Left lung (tissue), 10 donors: ENCODE measurements around the gene BRF1. TPM values are rescaled to one million over a fixed set of nuclear protein-coding genes. Genes with fewer than 3 reads are reported as not detected.
"Not testable (repeated sequence)": the region's sequence is repeated elsewhere in the genome, so short reads cannot be mapped to it uniquely, and the experiment has no call there.

Experiments
- ATAC-seq: fragments of 200-7000 bp; cut with Tn5 transposase; one replicate; pipeline ENCODE4 v1.9.1; 2020; ENCODE audit warnings: moderate library complexity
- DNase-seq, 4 donors: peaks; one replicate each; pipeline ENCODE4 v3.0.0-alpha.2; 2013 to 2020
- H3K27ac ChIP-seq, 2 donors: fragments of 200-600 bp; sonication (generic) in 1 of 2; one replicate each; pipeline versions ENCODE4 v1.5.0 to v1.8.0; 2020 to 2021
- H3K27me3 ChIP-seq, 2 donors: fragments of 200-600 bp; sonication (generic) in 1 of 2; one replicate each; pipeline versions ENCODE4 v1.5.0 to v1.8.0; 2020 to 2021
- H3K36me3 ChIP-seq, 2 donors: fragments of 200-600 bp; sonication (generic) in 1 of 2; one replicate each; pipeline versions ENCODE4 v1.5.0 to v1.8.0; 2020 to 2021
- H3K4me1 ChIP-seq, 2 donors: fragments of 200-600 bp; one replicate each; pipeline ENCODE4 v1.8.0; 2021
- H3K4me3 ChIP-seq, 2 donors: fragments of 200-600 bp; sonication (generic) in 1 of 2; one replicate each; pipeline versions ENCODE4 v1.5.0 to v1.8.0; 2020 to 2021; ENCODE audit warnings: mild to moderate bottlenecking in 1 of 2
- H3K9me3 ChIP-seq, 2 donors: fragments of 200-600 bp; sonication (generic) in 1 of 2; one replicate each; pipeline versions ENCODE4 v1.5.0 to v1.8.0; 2020 to 2021
- intact Hi-C, 2 donors: fragments of 100-400 bp; cut with DNase I; formaldehyde crosslinking; loops; one replicate each; pipeline versions ENCODE4 v1.11.2 to v1.14.2; 2022
- polyA plus RNA-seq, 6 donors: library from polyadenylated mRNA; unstranded; fragments of 120-200 nt; gene quantifications; one replicate each; pipeline ENCODE4 v1.2.1, GENCODE V29; 2013; ENCODE audit not compliant: insufficient read length in 6 of 6
- total RNA-seq, 2 donors: library from RNA; stranded (reverse); fragmentation: NEBNext Ultra II Directional; extraction: Animal tissue kit (Norgen Biotek cat#: 25700); gene quantifications; one replicate each; pipeline ENCODE4 v1.2.1, GENCODE V29; 2021
- TF ChIP-seq, protein P1 (sequence below), 2 donors: fragments of 200-600 bp; sonication (generic) in 1 of 2; IDR thresholded peaks; one replicate each; pipeline versions ENCODE4 v1.5.0 to v1.8.0; 2021; ENCODE audit warnings: antibody characterized with exemption in 2 of 2
- donor health status: DM: no; HTN: yes; CAD: no.
- donor health status: DM: no; HTN: no; CAD: no.

BRF1 gene
- total and polyA plus RNA-seq, 8 donors: 32.7 to 45.1 (median 34.9) TPM

DNA sequence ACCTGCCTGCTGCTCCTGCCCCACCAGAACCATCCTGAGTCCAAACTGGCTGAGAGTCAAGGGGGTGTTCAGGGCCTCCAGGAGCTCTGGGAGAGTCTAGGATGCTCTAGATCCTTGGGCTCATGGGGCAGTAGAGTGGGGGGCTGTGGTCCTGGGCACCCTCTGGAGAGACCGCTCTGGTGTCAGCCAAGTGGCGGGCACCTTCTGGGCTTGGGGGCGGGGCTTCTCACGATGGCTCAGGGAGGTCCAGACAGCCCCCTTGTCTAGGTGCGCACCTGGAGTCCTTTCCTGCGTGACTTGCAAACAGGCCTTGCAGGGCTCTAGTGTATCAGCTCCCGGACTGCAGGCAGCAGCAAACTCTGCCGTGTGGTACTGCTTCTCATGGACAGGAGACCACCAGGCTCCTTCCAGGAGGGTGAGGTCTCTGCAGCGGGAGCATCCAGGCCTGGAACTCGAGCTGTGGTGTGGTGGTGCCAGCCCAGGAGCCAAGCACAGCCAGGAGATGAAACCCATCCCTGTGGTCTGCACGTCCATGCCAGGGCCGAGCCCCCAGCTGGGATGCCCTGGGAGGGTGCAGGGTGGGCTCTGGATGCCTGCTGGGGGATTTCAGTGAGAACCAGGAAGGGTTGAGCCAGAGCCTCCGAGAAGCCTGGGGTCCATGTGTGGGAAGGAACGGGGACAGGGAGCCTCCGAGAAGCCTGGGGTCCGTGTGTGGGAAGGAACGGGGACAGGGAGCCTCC is 28.8 kb upstream of the BRF1 start:
- Histone ChIP-seq H3K9me3 (no peaks in the 10 kb centered on the region), H3K27ac (no peak overlapping the region), H3K4me1 (peaks cover 6 to 38% of the 10 kb centered on the region in 2 donors), H3K36me3 (peaks cover 0 to 5% of the 10 kb centered on the region in 2 donors), H3K27me3 (no peaks in the 10 kb centered on the region), H3K4me3 (no peak overlapping the region)
- DNase-seq (peak in 1 of 4 donors; percentile 54), ATAC-seq (no peak)
- intact Hi-C loops: no loop called here
- TF ChIP-seq, protein P1, sequence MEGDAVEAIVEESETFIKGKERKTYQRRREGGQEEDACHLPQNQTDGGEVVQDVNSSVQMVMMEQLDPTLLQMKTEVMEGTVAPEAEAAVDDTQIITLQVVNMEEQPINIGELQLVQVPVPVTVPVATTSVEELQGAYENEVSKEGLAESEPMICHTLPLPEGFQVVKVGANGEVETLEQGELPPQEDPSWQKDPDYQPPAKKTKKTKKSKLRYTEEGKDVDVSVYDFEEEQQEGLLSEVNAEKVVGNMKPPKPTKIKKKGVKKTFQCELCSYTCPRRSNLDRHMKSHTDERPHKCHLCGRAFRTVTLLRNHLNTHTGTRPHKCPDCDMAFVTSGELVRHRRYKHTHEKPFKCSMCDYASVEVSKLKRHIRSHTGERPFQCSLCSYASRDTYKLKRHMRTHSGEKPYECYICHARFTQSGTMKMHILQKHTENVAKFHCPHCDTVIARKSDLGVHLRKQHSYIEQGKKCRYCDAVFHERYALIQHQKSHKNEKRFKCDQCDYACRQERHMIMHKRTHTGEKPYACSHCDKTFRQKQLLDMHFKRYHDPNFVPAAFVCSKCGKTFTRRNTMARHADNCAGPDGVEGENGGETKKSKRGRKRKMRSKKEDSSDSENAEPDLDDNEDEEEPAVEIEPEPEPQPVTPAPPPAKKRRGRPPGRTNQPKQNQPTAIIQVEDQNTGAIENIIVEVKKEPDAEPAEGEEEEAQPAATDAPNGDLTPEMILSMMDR (IDR thresholded peaks at IDR 0.05): no peak

DNA sequence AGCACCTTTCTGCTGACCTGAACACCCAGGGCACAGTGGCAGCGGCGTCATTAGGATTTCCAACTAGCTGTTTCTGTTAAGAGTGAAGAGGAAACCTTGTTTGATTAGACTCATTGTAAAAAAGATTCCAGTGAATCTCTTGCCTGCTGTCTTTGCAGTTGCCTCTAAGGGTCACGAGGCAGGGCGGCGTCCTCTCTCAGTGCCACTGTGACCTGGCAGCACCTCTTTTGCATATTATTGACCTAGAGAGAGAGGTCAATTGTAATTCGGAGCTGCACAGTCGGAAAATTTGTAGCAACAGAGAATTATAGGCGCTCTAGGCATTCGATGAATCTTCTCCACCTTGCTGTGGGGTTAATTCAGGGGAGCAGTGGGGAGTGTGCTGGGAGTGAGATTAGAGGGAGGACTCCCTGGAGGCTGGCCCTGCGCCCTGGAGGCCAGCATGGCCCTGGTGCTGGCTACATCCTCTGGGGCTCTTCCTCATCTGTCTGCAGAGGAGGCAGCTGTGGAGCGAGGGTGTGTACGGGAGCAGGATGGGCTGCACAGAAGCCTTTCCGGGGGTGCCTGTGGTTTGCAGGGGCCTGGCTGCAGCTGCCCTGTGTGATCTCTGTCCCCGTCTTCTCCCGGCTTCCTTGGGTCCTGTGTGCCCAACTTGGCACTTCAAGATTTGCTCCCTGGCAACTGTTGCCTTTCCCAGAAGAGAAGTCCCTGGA is 28.0 kb upstream of the BRF1 start:
- Histone ChIP-seq H3K27me3 (no peaks in the 10 kb centered on the region), H3K4me1 (peaks cover 6 to 41% of the 10 kb centered on the region in 2 donors), H3K27ac (no peak overlapping the region), H3K36me3 (peaks cover 0 to 5% of the 10 kb centered on the region in 2 donors), H3K4me3 (no peak overlapping the region), H3K9me3 (no peaks in the 10 kb centered on the region)
- intact Hi-C loops: no loop called here
- DNase-seq (peak in 1 of 4 donors; percentile 27), ATAC-seq (peak; percentile 31)
- TF ChIP-seq, protein P1 (IDR thresholded peaks at IDR 0.05): no peak

DNA sequence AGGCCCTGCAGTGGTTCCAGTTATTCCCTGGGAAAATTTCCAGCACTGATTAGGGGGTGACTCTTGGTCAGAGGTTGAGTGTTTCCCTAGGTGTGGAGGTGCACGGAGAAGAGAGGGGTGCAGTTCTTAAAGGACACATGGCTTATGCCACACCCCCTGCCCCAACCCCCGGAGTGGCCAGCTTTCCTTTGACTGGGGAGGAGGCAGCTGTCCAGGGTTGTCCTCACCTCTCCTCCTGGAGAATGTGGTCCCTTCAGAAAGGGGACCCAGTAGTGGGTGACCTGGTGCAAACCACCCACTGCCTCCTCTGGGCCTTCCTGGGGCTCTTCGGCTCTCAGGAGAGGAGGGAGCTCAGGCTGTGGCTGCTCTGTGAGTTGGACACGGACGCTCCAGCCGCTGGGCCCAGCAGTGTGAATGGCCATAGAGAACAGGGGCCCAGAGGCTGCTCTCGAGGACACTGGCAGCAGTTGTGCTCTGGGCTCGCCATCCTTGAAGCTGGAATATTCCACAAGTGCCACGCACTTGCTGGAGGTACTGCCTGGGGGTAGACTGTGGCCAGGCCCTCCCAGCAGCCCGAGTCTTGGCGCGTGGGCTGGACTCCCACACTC is 27.4 kb upstream of the BRF1 start:
- Histone ChIP-seq H3K27me3 (no peaks in the 10 kb centered on the region), H3K36me3 (peaks cover 0 to 5% of the 10 kb centered on the region in 2 donors), H3K27ac (no peak overlapping the region), H3K9me3 (no peaks in the 10 kb centered on the region), H3K4me1 (peaks cover 6 to 47% of the 10 kb centered on the region in 2 donors), H3K4me3 (no peak overlapping the region)
- intact Hi-C loops: no loop called here
- TF ChIP-seq, protein P1 (IDR thresholded peaks at IDR 0.05): no peak
- ATAC-seq: no peak
- DNase-seq: peak in 1 of 4 donors; percentile 59

DNA sequence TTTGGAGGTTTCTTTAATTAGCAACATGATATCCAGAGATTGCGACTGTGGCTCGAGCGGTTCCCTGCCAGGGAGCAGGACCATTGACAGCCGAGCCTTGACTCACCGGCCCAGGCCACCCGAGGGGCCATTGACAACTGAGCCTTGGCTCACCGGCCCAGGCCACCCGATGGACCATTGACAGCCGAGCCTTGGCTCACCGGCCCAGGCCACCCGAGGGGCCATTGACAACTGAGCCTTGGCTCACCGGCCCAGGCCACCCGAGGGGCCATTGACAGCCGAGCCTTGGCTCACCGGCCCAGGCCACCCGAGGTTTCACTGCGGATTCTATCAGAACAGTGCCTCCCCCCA is 26.9 kb upstream of the BRF1 start:
- H3K4me3 ChIP-seq, H3K36me3 ChIP-seq, H3K27me3 ChIP-seq, H3K9me3 ChIP-seq, H3K27ac ChIP-seq, ATAC-seq, intact Hi-C loops: not testable (repeated sequence)
- H3K4me1 ChIP-seq: peaks cover 6 to 46% of the 10 kb centered on the region in 2 donors
- peak in 1 of 4 donors; percentile 53 for DNase-seq

DNA sequence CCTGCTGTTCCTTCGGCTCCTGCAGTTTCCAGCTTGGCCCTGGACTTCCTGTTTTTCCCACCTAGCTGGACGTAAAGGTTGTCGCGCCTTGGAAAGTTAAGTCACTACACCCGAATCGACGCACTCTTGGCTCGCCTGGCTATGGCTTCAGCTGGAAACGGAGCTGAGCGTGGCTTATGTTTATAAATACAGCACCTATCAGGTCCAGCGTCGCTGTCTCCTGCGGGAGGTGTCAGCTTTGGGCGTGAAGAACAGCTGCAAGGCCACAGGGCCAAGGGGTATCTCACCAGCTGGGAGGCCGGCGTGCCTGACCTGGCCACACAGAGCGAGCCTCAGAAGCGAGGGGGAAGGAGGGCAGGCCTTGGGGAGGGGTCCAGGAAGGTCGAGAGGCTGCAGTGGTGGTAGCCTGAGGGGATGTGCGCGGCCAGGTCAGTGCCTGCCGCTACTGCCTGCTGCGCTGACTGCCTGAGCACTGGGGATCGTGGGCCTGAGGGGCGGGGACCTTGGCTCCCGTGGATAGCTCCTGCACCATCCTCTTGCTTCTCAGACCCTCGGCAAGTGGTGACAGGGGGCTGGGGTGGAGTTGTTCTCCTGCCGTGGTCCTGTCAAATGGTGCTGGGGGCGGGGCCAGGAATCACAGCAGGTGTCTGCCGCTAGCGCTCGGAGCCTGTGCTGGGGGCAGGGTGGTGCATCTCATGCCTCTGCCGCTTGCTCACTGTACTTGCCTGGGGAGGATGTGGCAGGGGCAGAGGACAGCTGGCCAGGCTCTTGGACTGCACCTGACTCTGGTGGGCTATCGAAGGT is 26.3 kb upstream of the BRF1 start:
- Histone ChIP-seq H3K27me3 (no peaks in the 10 kb centered on the region), H3K27ac (no peak overlapping the region), H3K4me1 (peaks cover 6 to 40% of the 10 kb centered on the region in 2 donors), H3K36me3 (peaks cover 0 to 5% of the 10 kb centered on the region in 2 donors), H3K4me3 (no peak overlapping the region), H3K9me3 (no peaks in the 10 kb centered on the region)
- intact Hi-C loops: no loop called here
- ATAC-seq (no peak), DNase-seq (peak in 1 of 4 donors; percentile 65)
- TF ChIP-seq, protein P1 (IDR thresholded peaks at IDR 0.05): no peak
